Stimulated activated CD8-positive, alpha-beta memory T cell treated with anti-CD3 and anti-CD28 coated beads, Interleukin-2, amount 100 ng/mL, for 48 hours (primary cell): ENCODE results near the gene PRDX5.
"Not testable (repeated sequence)": the region's sequence is repeated elsewhere in the genome, so short reads cannot be mapped to it uniquely, and the experiment has no call there.

Experiments used
- DNase-seq, 2 donors: peaks; one replicate each; pipeline ENCODE4 v3.0.0-alpha.2; 2020; ENCODE audit warnings: low read depth in 2 of 2

The PRDX5 gene

DNA sequence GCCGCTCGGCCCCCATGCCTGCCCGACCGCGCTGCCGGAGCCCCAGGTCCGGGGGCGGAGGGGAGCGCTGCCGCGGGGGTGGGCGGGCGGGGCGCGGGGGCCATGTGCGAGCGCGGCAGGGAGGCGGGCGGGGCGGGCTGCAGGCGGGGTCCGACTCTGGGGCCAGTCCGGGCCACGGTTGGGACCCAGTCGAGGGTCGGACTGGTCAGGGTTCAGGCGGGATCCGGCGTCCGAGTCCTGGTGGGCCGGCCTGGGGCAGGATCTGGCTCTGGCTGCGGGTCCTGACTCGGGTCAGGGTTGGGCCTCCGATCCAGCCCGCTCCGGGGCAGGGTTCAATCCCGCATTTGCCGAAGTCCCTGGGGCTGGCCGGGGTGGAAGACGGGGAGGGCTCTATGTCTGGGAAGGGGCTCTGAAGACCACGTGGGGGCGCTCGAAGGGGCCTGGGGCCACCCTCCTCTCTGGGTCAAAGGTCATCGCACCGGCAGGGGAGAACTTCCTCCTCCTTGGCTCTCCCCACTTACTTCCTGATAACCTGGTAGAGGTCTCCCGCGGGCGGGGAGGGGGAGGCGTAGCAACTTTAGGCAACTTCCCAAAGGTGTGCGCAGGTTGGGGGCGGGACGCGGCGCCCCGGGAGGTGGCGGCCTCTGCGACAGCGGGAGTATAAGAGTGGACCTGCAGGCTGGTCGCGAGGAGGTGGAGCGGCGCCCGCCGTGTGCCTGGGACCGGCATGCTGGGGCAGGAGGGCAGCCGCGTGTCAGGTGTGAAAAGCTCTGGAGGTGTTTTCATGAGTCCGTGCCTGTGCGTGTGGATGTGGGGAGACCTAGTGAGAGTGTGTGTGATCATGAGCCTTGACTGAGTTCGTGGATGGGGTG, 12.0 kb upstream of the PRDX5 start:
- peak; percentile 50 to 53 for DNase-seq

GRCh38 chr11:64306563-64306875, 11.4 kb upstream of the PRDX5 start:
- no peak for DNase-seq

GRCh38 chr11:64306876-64307622, 10.9 kb upstream of the PRDX5 start:
- no peak for DNase-seq

DNA sequence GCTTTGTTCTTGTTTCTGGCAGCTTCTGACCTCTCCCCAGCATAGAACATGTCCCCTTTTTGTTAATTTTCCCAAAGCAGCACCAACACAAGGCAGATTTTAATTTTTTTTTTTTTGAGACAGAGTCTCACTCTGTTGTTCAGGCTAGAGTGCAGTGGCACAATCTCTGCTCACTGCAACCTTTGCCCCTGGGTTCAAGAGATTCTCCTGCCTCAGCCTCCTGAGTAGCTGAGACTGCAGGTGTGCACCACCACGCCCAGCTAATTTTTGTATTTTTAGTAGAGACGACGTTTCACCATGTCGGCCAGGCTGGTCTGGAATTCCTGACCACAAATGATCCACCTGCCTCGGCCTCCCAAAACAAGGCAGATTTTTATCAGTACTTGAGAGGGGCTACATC, 10.1 kb upstream of the PRDX5 start:
- not testable (repeated sequence) for DNase-seq

DNA sequence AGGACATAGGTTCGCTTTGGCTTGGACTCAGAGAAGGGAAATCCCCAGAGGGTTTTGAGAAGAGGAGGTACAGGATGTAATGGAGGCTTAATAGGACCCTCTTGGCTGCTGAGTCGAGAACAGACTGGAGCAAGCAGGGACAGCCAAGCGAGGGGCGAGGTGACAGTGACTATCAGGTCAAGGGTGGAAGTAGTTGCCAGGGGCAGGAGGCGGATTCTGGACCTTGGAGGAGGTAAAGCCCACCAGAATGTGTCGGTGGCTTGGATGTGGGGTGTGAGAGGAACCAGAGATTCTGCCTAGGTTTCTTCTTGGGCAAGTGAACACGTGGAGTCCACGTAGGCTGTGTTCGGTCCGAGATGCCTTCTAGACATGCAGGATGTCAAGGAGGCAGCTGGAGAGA, 5.0 kb upstream of the PRDX5 start:
- no peak for DNase-seq

GRCh38 chr11:64313491-64314145, 4.3 kb upstream of the PRDX5 start:
- DNase-seq = no peak

GRCh38 chr11:64314146-64314804, 3.6 kb upstream of the PRDX5 start:
- no peak for DNase-seq

GRCh38 chr11:64314805-64315561, 2.9 kb upstream of the PRDX5 start:
- no peak for DNase-seq

DNA sequence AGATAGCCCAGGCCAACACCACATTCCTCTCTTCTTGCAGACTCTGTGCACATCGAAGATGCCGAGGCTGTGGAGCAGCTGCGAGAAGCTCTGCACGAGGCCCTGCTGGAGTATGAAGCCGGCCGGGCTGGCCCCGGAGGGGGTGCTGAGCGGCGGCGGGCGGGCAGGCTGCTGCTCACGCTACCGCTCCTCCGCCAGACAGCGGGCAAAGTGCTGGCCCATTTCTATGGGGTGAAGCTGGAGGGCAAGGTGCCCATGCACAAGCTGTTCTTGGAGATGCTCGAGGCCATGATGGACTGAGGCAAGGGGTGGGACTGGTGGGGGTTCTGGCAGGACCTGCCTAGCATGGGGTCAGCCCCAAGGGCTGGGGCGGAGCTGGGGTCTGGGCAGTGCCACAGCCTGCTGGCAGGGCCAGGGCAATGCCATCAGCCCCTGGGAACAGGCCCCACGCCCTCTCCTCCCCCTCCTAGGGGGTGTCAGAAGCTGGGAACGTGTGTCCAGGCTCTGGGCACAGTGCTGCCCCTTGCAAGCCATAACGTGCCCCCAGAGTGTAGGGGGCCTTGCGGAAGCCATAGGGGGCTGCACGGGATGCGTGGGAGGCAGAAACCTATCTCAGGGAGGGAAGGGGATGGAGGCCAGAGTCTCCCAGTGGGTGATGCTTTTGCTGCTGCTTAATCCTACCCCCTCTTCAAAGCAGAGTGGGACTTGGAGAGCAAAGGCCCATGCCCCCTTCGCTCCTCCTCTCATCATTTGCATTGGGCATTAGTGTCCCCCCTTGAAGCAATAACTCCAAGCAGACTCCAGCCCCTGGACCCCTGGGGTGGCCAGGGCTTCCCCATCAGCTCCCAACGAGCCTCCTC, 2.0 kb upstream of the PRDX5 start:
- not testable (repeated sequence) for DNase-seq

- DNase-seq = no peak
Observed at GRCh38 chr11:64316672-64317324, 1.1 kb upstream of the PRDX5 start.

GRCh38 chr11:64317325-64317960, 478 bp upstream of the PRDX5 start, which contains the start of gene TRMT112:
TSS of gene TRMT112 (minus strand) at chr11:64317559. CDS start at chr11:64317526, 33 bp downstream.
- DNase-seq = peak; percentile 87 to 95

DNA sequence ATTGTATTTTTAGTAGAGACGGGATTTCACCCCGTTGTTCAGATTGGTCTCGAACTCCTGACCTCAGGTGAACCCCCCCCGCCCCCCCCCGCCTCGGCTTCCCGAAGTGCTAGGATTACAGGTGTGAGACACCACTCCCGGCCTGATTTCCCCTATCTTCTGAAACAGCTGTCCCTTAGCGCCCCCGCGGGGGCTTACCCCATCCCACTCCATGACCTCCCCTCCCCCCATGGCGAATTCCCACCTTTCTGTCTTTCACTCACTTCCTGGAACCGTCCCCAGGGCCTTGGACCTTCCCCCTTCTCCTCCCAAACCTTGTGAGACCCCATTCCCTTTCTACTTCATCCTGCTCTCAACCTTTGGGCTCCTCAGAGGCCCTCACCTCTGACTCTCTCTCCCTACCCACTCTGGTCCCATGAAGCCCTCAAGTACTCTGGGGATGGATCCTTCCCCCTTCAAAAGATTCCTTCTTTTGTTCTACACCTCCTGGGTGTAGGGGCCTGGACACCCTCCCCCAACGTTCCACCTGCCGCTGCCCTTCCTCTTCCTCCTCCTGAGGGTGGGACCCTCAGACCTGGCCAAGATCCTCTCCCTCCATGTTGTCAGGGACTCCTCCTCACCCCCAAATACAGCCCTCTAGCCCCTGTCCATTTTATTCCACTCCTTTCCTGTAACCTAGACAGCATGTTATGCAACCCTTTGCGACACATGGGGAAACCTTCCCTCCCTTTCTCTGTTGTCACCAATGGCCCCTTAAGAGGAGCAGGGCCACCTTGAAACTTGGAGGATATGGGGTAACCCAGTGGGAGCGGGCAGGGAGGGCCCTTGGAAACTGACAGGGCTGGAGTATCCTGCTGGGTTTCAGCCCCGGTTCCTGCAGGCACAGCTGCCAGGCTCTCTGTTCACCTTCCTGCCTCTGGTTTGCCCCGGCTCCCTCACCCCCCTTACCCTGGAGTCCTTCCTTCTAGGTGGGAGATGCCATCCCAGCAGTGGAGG, 1.1 kb downstream of the PRDX5 start:
- DNase-seq = no peak

DNA sequence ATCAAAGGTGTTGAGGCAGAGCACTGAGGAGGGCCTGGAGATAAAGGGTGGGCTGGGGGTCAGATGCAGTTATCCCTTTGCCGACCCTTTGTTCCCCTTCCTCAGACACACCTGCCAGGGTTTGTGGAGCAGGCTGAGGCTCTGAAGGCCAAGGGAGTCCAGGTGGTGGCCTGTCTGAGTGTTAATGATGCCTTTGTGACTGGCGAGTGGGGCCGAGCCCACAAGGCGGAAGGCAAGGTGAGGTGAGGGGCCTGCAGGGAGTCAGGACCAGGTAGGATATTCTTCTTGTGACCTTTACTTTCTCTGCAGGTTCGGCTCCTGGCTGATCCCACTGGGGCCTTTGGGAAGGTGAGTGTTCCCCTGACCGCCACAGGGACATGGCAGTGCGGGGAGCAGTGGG, 2.6 kb downstream of the PRDX5 start:
- no peak for DNase-seq

DNA sequence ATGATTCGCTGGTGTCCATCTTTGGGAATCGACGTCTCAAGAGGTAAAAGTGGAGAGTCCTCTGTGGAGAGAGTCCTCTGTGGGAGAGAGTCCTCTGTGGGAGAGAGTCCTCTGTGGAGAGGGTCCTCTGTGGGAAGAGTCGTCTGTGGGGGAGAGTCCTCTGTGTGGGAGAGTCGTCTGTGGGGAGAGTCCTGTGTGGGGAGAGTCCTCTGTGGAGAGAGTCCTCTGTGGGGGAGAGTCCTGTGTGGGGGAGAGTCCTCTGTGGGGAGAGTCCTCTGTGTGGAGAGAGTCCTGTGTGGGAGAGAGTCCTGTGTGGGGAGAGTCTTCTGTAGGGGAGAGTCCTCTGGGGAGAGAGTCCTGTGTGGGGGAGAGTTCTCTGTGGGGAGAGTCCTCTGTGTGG, 3.1 kb downstream of the PRDX5 start:
- DNase-seq = no peak

DNA sequence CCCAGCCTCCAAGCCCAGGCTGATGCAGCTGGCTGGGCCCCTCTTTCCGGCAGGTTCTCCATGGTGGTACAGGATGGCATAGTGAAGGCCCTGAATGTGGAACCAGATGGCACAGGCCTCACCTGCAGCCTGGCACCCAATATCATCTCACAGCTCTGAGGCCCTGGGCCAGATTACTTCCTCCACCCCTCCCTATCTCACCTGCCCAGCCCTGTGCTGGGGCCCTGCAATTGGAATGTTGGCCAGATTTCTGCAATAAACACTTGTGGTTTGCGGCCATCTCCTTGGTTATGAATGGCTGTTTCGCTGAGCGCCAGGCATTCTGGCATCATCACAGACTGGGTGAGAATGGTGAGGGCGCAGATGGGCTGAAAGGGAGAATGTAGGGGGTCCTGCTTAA, 3.6 kb downstream of the PRDX5 start:
- DNase-seq = no peak

DNA sequence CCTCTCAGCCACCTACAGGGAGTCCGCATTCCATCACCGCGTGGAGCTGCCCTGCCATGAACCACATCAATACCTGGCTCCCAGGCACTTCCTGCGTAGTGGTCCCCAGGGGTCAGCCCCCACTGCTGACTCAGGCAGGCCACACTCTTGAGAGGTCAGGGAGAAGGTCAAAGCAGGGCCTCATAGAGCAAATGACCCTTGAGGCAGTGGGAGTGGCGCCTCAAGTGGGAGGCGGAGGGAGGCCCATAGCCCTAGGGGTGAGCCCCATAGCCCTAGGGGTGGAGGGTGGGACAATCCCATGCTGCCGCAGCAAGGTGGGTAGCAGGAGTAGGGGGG, 5.0 kb downstream of the PRDX5 start:
- no peak for DNase-seq

DNA sequence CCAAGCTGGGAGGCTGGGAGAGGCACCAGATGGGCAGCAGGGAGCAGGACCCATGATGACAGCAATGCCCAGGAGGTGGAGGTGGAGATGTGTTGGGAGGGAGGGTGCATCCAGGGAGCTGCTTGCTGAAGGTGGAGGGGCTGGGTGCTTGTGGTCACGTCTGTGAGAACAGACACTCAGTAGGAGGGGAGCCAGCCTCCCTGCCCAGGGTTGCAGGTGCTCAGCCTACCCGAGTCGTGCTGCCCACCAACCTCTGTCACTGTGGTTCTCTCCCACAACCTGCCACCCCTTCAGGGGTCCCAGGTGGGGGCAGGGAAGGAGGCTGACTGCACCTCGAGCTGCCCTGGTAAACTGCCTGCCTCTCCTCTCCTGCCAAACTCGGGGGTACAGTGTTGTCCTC, 5.5 kb downstream of the PRDX5 start:
- no peak for DNase-seq

- DNase-seq = not testable (repeated sequence)
Observed at GRCh38 chr11:64323984-64324383, 6.1 kb downstream of the PRDX5 start.
